ENCODE measurements around the gene RAPGEF3. TPM values are rescaled to one million over a fixed set of nuclear protein-coding genes. Genes with fewer than 3 reads are reported as not detected.

The RAPGEF3 gene
- total and polyA plus RNA-seq, 2 of the 13 experiments (the other 11 are each of a cell fraction or from before 2014, with no cell fraction given) = 0.07 TPM

GRCh38 chr12:47808050-47808449 is 49.4 kb upstream of the RAPGEF3 start:
- TF ChIP-seq DNMT3B (CRISPR knock-in tag; conservative IDR thresholded peaks at IDR 0.05) (no peak), KDM2A (CRISPR knock-in tag; IDR thresholded peaks at IDR 0.05; ENCODE audit: borderline replicate concordance, low read depth) (no peak), AGO1 (IDR thresholded peaks at IDR 0.05; ENCODE audit: low read depth, low read length, poor library complexity, severe bottlenecking) (no peak), BRF2 (CRISPR knock-in tag; IDR thresholded peaks at IDR 0.05) (no peak), ZNF777 (CRISPR knock-in tag; IDR thresholded peaks at IDR 0.05) (no peak), MTF1 (CRISPR knock-in tag; IDR thresholded peaks at IDR 0.05) (no peak), ZNF280B (CRISPR knock-in tag; IDR thresholded peaks at IDR 0.05; ENCODE audit: borderline replicate concordance) (no peak), HMGXB4 (CRISPR knock-in tag; IDR thresholded peaks at IDR 0.05; ENCODE audit: borderline replicate concordance in 1 of 2, low read depth in 1 of 2) (no peak), DDIT3 (CRISPR knock-in tag; IDR thresholded peaks at IDR 0.05) (no peak), MED8 (CRISPR knock-in tag; IDR thresholded peaks at IDR 0.05; ENCODE audit: insufficient replicate concordance) (no peak), ZNF317 (CRISPR knock-in tag; IDR thresholded peaks at IDR 0.05) (no peak), ZSCAN9 (CRISPR knock-in tag; IDR thresholded peaks at IDR 0.05; ENCODE audit: borderline replicate concordance) (no peak), MED1 (CRISPR knock-in tag; IDR thresholded peaks at IDR 0.05) (no peak), TBX3 (IDR thresholded peaks at IDR 0.05; ENCODE audit: borderline replicate concordance) (no peak), ZNF260 (CRISPR knock-in tag; IDR thresholded peaks at IDR 0.05; ENCODE audit: borderline replicate concordance, low read depth) (no peak), ZKSCAN1 (IDR thresholded peaks at IDR 0.05; ENCODE audit: low read length) (no peak), TERF1 (CRISPR knock-in tag; IDR thresholded peaks at IDR 0.05) (no peak), REL (CRISPR knock-in tag; conservative IDR thresholded peaks at IDR 0.05) (no peak), FLYWCH1 (CRISPR knock-in tag; IDR thresholded peaks at IDR 0.05) (no peak)
- Histone ChIP-seq H4K20me1 (ENCODE audit: insufficient read depth, low read length) (no peaks in the 10 kb centered on the region), H3K4me1 (ENCODE audit: insufficient read depth, low read length) (no peaks in the 10 kb centered on the region), H3K4me3 (replicated peaks in 1 of 3; ENCODE audit: insufficient read depth in 1 of 3, low read depth in 2 of 3, low read length in 3 of 3) (no peak overlapping the region), H3K27ac (ENCODE audit: extremely low read length, insufficient read depth, low read length) (no peak overlapping the region), H3K79me2 (ENCODE audit: insufficient read depth, low read length) (peaks cover 1% of the 10 kb centered on the region), H3K4me2 (ENCODE audit: low read depth, low read length) (no peak overlapping the region), H3K36me3 (replicated peaks in 1 of 2; ENCODE audit: control insufficient read depth in 1 of 2, insufficient read depth in 2 of 2, low read length in 2 of 2) (no peaks in the 10 kb centered on the region; a peak in 1 of 5 replicates), H3K9ac (ENCODE audit: insufficient read depth, low read depth, low read length) (no peak overlapping the region), H3K9me3 (ENCODE audit: low read length) (no peaks in the 10 kb centered on the region), H3K27me3 (ENCODE audit: control insufficient read depth in 1 of 2, insufficient read depth in 2 of 2, low read length in 2 of 2) (no peaks in the 10 kb centered on the region), H2AFZ (ENCODE audit: low read length) (no peak overlapping the region)
- in situ Hi-C loops (cut with HindIII; ENCODE audit: extremely low pct_ligation_motif_present, low pct_unique_long_range_greater_than_20kb) (no loop called here), intact Hi-C loops (cut with micrococcal nuclease; ENCODE audit: unreplicated experiment) (no loop called here)
- BruUV-seq (replicated peaks) = no TSS peak
- WGBS (ENCODE audit: low lambda C conversion rate) = 91% methylated on average over 7 of the region's 9 CpGs
- FAIRE-seq (no peak), DNase-seq (ENCODE audit: low spot score) (no peak), ATAC-seq (no peak)
- POLR2A ChIA-PET = interaction anchor here (1.1 kb wide), 2 partner anchors 10 to 13 kb away, joined by 4 read pairs; no protein-coding TSS in a partner anchor
- CTCF ChIA-PET (ENCODE audit: low intra/inter-chr PET ratio, low total read pairs) = no interaction called here
